ENCODE measurements around the gene GALNT2.

The GALNT2 gene

DNA sequence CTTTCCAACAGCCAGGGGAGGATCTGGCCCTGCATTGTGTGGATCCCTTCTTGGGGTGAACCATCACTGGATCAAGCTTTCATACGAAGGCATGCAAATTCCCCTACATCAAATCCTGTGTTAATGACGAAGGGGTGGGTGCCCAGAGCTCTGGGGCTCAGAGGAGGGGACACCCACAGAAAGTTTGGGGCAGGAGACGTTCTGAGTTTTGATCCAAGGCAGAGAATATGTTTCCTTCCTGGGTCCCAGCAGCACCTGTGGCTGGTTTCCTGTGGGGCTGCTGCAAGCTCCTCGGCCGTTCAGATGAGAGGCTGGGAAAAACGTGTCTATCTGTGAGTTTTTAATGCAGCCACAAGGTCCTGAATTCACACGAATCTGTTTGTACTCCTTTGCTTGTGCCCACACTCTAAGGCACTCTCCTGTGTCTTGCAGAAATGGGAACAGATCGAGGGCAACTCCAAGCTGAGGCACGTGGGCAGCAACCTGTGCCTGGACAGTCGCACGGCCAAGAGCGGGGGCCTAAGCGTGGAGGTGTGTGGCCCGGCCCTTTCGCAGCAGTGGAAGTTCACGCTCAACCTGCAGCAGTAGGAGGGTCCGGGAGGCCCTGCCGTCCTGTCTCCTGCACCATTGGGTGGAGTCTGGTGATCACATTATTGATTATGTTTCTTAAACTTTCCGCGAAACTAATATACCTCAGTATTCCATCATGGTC is 212.0 kb downstream of the GALNT2 start:
- no peak for DNase-seq (ENCODE audit: low spot score)
- no peak overlapping the region for H3K4me3 ChIP-seq

DNA sequence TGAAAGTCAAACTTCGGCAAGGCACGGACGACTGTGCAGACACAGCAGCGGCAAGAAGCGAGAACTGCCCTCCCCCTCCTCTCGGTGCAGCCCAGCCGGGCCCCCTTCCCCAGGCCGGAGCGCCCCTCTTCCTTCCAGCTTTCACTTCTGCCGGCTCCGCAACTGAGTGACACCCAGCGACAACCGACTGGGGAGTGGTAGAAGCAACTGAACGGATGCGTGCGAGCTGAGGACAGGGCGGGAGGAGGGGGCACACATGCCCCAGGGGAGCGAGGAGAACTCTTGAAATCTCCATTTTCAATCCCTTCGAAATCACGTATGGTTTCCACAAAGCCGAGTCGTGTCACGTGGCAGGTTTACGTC is 212.5 kb downstream of the GALNT2 start:
- no peak for DNase-seq (ENCODE audit: low spot score)
- no peak for TF ChIP-seq CTCF (IDR thresholded peaks at IDR 0.05)
- Histone ChIP-seq H3K4me3 (no peak overlapping the region), H3K27ac (no peak overlapping the region)

More for the DNA sequence above, 212.0 kb downstream of the GALNT2 start:
- TF ChIP-seq CTCF (IDR thresholded peaks at IDR 0.05), result no peak
- H3K27ac ChIP-seq, result no peak overlapping the region

DNA sequence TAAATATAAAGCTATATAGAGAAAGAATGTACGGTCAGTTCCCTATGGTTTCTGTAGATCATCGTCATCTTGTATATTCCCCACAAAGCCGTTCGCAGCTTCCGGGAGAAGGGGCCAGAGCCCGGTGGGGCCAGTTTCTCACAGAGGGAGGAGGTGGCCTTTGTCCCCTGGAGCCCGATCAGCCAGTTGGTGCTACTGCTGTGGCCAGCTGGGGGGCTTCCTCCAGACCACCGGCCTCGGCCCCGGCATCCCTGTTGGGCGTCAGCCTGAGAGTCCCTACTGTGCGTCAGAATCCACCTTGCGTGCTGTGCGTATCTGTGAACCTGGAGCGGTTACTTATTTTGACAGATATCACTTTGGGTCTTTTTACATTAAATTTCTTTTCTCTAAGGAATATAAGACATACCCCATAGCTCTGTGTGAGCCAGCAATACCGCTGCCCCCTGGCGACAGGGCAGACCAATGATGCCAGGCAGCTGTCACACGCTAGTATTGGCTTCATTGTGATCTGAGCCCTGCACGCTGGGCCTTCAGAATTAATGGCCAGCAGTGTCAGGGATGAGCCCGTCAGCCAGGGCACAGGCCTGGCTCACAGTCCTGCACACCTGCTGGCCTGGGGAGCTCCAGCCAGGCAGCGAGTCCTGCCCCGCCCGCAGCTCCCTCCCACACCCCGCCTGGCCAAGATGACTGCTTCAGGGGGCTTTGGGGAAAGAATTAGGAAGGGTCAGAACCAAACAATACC is 213.2 kb downstream of the GALNT2 start:
- no peak for TF ChIP-seq CTCF (IDR thresholded peaks at IDR 0.05)
- DNase-seq (ENCODE audit: low spot score), result no peak
- Histone ChIP-seq H3K4me3 (no peak overlapping the region), H3K27ac (no peak overlapping the region)

DNA sequence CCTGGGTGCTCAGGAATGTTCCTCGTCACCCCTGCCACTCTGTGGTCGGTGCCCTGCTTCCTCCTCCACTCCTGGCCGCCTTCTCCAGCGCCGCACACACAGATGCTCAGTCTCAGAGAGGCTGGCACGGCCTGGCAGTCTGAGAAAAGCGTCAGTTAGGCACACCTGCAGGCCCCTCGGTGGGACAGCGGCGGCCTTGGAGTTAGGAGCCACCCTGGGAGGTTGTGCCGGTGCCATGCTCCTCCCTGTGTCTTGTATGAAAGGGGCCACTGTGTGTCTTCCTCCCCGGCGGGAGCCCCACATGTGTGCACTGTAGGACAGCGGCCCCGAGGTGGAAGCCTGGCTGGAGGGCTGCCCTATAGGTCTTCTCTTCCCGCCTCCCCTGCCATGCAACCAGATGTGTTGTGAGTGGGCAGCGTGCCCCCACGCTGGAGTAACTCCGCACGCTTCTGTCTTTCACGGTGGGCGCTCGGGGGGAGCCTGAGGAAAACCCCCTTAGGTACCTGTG is 213.9 kb downstream of the GALNT2 start:
- no peak for DNase-seq (ENCODE audit: low spot score)
- Histone ChIP-seq H3K27ac (no peak overlapping the region), H3K4me3 (no peak overlapping the region)
- no peak for TF ChIP-seq CTCF (IDR thresholded peaks at IDR 0.05)

DNA sequence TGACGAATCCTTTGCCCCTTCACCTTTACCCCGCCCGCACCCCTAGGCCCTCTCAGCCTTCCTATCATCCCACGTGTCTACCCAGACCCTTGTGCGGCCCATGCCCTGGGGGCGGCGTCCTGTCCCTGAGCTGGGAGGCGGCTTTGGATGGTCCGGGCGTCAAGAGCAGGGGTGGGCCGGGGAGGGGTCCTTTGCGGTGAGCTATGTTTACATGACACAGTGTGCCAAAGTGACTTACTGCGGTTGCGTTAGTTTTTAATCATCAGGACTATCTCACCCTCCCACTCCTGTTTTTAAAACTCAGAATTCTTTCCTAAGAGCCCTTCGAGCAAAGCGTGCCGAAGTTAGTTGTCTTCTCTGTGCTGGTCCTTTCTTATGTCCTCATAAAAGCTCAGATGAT is 214.5 kb downstream of the GALNT2 start:
- H3K4me3 ChIP-seq, result no peak overlapping the region
- no peak for TF ChIP-seq CTCF (IDR thresholded peaks at IDR 0.05)
- H3K27ac ChIP-seq, result no peak overlapping the region
- no peak for DNase-seq (ENCODE audit: low spot score)

DNA sequence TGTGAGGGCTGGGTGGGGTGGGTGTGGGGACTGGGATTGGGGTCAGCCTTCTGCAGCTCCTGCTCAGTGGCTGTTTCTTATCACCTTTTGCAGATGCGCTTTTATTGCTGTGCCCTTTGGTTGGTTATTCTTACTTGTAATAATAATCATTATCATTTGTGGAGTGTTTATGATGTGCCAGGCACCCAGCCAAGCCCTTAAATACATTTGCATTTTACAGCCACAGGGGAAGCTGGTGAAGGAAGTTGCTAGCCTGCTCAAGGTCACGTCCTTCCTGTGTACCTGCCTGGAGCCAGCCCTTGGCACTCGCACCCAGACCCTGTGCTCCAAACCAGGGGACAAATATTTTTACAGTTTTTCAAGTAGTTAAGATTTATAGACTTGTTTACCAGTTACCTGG is 215.1 kb downstream of the GALNT2 start:
- no peak for DNase-seq (ENCODE audit: low spot score)
- no peak for TF ChIP-seq CTCF (IDR thresholded peaks at IDR 0.05)
- H3K27ac ChIP-seq, result no peak overlapping the region
- H3K4me3 ChIP-seq, result no peak overlapping the region

DNA sequence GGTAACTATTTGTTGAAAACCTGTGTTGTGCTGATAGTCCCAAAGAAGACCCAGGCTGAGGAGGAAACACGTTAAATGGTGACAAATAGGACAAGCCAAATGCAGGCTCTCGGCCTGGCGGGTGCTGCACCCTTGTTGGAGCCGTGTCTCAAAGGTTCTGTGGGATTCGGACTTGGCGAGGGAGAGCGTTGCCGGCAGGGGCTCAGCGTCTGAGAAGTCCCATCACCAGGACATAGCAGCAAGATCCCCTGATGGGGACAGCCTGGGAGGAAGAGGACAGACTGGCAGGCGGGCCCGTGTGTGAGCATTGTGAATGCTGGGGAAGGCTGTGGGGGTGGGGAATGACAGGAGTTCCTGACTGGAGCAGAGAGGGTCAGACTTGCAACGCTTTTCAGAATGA is 216.6 kb downstream of the GALNT2 start:
- TF ChIP-seq CTCF (IDR thresholded peaks at IDR 0.05), result no peak
- DNase-seq (ENCODE audit: low spot score), result no peak
- H3K27ac ChIP-seq, result no peak overlapping the region
- no peak overlapping the region for H3K4me3 ChIP-seq
